NCI-H146 (cell line): Measurements from ENCODE around the gene RAP1A.
A peak's percentile ranks its signal among the peaks of the same experiment; 100 is the strongest.
"Not testable (repeated sequence)": the region's sequence is repeated elsewhere in the genome, so short reads cannot be mapped to it uniquely, and the experiment has no call there.

Experiments
- DNase-seq: peaks from one replicate; lab custom pipeline; 2025; lab: John Stamatoyannopoulos, UW

The RAP1A gene

DNA sequence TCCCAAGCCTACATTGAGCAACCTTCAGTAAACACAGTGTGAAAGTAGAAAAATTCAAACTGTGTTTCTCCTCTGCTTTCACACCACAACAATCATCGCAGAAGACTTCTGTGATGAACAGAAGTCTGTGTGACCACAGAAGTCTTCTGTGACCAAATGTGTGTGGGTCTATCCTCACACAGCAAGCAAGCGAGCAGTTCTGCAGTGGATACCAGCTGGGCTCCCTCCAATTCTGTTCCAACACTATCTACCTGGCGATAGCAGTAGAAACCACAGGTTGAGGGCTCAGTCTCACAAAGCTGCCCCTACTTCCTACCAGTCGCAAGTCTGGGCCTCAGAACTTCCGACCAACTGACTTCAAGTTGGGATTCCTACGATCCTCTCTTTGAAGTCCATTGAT is 21.0 kb upstream of the RAP1A start:
- no peak for DNase-seq

DNA sequence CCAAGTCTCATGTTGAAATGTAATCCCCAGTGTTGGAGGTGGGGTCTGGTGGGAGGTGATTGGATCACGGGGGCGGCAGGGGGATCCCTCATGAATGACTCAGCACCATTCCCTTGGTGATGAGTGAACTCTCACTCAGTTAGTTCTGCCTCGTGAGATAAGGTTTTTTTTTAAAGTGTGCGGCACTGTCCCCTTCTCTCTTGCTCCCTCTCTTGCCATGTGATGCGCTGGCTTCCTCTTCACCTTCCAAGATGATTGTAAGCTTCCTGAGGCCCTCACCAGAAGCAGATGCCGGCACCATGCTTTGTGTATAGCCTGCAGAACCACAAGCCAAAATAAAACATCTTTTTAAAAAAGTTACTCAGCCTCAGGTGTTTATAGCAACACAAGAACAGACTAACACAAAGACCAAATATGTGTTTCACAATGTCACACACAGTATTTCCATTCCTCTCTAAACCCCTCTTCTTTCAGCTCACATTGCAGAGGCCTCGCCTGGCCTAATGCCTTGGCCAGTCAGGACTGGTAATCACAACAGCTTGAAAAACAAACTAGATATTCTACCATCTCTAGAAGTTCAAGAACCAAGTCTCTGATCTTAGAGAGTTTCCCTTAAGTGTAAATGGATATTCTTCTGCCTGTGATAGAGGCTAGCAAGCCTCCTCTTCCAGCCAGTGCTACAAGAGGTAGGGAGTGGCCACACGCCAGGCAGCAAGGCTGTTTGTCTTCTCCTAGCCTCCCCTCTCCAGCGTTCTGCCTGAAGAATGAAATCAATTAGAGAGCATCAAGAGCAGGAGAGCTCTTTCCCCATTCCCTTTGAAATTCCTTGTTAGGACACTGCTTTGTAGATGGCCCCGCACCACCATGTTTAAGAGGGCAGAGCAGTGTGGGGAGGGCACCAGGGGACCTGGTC is 19.6 kb upstream of the RAP1A start:
- no peak for DNase-seq

DNA sequence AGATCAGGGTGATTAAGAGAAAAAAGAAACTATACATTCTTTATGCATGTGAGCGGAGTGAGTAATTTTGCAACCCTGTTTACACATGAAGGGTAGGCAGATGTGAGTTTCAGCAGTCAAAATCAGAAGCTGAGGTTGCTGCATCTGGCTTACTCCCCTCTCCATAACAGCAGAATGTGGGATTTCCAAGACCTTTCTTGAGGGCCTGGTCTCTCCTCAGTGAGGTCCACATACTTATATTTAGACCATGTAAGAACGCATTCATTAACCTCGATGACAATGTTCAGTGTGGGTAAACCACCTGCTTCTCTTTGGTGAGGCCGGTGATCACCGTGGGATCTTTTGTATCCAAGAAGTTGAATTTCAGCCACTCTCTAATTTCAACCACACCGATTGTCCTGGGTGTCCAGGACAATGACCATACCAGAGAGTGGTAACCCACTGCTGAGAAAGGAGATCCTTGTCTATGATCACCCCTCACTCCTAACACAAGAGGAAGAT is 18.7 kb upstream of the RAP1A start:
- no peak for DNase-seq

DNA sequence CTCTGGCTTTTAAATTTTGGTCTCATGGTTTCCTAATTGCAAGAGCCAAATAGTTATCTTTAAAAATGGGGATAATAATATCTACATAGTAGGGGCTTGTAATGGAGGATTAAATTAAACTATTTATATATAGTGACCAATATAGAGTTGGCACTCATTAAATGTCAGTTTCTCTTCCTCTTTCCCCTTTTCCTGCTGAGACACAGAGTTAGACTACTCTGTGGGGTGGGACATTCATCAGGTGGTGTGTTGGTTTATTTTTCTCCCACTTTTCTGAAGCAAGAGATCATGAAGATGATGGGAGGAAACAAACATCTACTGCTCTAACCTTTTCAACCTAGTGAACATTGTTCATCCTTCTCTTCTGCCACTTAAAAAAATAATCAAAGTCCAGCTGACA is 17.3 kb upstream of the RAP1A start:
- DNase-seq = no peak

DNA sequence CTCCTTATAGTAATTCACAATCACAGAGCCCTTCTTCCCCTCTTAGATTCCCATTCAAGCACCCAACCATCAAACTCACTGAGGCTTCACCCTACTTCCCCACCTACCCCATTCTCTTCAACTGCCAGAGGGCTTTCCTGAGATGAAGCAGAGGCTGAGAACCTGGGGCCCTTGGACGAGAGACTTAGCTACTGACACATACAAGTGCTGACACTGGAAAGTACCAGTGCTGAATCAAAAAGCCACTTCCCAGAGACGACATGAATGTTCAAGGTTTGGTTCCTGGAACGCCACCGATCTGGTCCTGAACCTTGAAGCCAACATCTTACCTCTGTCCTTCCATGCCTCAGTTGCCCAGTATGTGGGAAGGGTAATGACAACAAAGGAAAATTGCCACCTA is 16.6 kb upstream of the RAP1A start:
- no peak for DNase-seq

DNA sequence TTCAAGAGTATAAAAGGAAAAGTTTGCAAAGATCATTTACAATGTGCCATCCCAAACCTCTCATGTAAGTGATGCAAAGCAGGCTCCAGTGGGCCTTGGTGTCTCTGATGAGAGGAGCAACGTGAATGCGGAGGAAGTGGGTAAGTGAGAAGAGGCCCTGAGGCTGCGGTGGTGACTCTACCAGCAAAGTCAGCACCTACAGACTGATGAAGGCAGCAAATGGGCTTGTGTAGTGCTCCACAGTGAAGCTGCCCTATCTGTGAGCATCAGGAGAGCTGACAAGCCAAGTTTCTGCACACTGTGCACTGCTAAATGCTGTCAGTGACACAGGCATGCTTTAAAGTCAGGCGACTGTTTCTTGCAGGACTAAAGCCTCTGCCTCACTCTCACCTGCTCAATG is 15.6 kb upstream of the RAP1A start:
- no peak for DNase-seq

DNA sequence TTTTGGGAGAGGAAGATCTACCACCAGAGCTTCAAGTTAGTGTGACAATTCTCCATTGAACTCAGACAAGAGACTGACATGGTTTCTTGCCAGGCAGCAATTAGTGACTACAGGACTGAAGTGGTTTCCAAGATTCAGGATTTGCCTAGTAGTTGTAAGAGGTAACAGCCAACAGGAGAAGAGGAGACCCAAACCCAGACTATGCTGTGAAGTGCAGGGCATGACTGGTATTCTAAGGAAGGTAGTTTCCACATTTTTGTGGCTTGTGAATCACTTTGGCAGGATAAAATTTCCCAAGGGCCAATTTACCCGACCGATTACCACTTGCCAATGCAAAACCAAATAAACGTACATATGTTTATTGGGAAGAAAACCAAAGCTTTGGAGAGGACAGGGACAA is 14.7 kb upstream of the RAP1A start:
- DNase-seq = no peak

DNA sequence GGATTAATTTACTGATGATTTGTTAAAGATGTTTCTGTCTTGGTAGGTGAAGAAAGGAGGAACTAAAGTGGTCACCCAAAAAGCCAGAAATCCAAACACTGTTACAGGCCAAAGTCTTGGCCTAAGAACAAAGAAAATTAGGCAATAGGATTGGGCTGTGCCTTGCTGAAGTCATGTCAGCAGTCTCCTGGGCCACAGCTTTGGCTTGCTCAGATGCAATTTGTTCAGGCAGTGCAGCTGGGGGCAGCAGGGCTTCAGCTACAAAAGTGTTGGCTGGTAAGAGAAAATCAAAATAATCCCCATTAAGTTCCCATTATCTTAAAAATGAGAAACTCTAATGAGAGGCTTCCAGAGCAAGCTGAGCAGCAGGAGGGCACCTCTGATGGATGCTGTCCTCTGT is 14.0 kb upstream of the RAP1A start:
- DNase-seq = no peak

DNA sequence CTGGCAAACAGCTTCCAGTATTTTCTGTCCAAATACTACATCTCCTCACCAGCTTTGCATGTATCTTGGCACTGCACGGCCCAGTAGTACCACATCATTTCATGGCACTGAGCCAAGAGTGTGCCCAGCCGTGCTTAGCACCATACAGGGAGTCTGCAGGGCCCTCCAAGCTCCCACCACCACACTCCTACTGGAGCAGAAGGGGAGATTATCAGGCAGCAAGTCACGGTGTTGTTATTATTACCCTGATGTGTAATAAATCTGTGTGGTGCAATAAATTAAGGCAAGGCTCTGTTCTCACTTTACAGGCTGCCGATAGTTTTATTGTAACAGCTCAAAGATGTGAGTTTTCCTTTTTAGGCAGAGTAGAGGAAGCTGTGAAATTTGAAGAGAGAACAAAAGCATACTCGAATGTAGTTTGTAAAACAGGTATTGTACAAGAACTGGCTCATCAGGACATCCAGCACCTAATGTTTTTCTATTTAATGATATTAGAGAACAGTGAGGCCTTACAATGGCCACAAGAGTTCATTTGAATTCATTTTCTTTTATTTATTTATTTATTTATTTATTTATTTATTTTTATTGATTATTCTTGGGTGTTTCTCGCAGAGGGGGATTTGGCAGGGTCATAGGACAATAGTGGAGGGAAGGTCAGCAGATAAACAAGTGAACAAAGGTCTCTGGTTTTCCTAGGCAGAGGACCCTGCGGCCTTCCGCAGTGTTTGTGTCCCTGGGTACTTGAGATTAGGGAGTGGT is 13.0 kb upstream of the RAP1A start:
- DNase-seq = not testable (repeated sequence)

DNA sequence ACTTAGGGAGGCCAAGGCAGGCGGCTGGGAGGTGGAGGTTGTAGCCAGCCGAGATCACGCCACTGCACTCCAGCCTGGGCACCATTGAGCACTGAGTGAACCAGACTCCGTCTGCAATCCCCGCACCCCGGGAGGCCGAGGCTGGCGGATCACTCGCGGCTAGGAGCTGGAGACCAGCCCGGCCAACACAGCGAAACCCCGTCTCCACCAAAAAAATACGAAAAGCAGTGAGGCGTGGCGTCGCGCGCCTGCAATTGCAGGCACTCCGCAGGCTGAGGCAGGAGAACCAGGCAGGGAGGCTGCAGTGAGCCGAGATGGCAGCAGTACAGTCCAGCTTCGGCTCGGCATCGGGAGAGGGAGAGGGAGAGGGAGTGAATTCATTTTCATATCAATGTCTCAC is 11.1 kb upstream of the RAP1A start:
- DNase-seq = not testable (repeated sequence)

DNA sequence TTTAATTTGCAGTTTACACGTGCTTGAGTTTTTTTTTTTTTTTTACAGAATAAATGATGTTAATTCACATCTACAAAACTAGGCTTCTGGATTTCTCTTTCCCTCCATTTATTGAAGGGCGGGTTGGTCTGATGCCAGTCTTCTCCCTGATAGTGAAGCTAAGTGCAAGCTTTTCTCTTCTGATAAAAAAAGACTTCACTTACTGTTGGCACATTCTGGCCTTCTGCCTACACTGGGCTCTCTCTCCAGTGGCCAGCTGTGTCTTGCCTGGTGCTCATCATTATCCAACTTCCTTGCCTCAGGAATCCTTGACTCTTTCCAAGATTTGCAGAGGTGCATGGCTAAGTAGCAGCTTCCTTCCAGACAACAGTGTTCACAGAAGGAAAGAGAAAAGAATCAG is 7.6 kb upstream of the RAP1A start:
- DNase-seq = no peak

DNA sequence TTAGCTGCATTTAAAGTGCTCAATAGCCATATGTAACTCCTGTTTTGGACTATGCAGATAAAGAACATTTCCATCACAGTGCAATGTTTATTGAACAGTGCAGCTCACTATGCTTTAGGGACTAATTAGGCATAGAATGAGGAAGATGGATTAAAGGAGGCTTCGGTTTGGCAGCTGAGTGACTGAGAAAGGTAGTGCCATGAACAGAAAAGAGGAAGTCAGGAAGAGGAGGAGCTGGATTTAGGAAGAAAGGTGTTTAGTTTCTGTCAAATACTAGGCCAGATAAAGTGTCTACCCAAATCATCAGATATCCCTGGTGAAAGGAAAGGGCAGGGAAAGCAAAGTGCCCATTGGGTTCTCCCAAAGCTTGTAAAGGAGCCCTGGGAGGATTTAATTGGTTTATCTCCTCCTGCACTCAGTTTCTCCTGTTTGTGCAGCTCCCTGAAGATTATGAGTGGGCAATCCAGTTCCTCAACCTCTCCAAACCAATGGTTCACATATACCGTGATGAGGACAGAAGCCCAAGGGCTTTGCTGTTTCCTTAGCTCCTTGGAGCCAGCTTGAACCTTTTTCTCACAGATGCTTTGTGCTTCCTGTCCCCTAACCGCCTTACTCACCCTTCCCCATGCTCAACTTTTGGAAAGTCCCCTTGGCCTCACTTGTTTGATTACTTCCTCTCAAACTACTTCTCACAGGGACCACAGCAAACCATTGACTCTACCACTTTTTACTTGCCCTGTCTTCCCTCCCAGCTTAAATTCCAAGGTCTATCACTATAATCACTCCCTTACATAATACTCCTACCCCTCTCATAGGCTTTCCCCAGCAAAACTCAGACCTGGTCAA is 3.5 kb upstream of the RAP1A start:
- no peak for DNase-seq

DNA sequence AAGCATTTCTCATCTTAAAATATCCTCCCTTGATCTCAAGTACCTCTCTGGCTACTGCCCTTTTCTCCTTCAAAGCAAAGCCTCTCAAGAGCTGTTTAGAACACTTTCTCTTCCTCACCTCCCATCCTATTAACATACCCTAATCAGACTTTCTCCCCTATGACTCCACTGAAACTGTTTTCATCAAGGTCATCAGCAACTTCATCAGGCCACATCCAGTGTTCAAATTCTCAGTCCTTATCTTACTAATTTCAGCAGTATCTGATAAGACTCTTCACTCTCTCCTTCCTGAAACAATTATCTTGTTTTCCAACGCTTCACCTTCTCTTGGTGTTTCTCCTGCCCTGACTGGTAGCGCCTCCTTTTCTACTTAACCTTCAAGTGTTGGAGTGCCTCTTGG is 1.5 kb upstream of the RAP1A start:
- no peak for DNase-seq

DNA sequence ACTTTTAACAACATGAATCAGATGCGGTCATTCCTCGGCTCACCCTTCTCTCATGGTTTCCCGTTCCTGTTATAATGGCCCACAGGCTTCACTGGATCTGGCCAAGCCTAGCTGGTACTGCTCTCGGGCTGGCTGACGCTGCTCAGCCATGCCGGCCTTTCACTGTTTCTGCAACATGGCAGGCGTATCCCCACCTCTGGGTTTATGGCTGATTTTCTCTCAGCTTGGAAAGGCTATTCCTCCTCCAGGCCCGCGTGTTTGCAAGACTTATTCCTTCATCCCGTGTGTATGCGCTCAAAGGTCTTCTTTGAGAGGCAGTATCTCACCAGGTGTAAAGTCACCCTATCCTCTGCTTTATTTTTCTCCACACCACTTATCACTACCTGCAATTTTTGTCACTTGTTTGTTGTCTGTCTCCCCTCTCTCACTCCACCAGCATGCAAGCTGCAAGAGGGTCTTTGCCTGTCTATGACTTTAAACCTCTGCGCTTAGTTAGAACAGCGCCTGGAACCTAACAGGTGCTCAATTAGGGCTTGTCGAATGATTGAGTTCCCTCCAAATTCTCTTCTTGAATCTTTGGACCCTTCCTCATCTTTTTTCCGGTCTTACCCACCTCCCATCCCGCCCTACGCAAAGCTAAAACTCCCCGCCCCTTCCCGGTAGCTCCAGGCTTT is 491 bp upstream of the RAP1A start:
- peak; percentile 36 for DNase-seq

DNA sequence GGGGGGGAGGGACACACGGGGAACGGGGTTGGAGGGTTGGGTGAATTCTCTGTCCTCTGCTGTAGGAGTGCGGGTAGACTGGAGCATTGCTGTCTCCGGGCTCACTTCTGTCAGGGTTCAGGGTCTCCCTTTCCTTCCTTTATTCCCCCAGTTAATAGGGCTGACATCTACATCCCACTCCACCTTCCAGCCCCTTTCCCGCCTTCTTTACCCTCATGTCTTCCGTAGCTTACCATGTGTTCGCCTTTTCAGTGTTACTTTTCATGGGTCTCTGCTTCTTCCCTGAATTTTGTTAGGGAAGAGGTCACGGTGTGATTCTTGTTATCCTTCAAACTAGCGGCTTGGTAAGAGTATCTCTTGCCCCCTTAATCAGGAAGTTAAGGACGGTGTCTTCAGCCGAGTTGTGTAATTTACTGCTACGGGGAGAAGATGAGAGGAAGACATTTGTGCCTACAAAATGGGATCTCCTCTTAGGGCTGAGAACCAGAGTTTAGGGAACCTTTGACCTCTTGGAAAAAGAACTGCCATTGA is 917 bp downstream of the RAP1A start:
- peak; percentile 46 for DNase-seq

DNA sequence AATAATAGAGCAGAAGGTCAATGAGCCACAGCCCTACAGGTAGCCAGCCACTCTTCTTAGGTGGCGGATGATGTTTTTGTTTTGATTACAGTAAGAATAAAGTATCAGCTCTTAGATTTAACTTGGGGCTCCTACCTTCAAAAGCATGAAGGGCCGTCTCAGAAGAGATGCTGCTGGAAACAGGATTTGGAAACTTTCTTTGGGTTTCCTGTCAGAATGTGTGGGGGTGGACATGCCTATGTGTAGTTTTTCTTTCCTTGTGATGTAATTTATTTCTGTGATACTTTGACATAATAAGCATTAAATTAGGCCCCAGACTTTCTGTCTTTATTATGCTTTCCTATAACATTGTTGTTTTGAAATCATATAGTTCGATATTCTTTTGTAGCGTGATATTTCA is 1.5 kb downstream of the RAP1A start:
- DNase-seq = no peak

DNA sequence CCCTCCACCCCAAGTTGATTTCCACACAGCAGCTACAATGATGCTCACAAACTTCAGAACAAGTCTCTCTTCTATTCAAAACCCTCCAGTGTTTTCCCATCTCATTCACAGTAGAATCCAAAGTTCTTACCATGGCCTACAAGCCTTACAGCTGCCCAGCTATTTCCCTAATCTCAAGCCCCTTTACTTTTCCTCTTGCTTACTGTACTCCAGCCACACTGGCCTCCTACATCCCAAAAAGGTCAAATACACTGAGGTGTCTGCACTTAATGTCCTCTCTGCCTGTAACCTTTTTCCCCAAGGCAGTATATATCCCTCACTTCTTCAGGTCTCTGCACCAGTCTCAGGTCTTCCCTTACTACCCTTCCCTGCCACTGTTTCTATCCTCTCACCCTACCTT is 2.6 kb downstream of the RAP1A start:
- no peak for DNase-seq

DNA sequence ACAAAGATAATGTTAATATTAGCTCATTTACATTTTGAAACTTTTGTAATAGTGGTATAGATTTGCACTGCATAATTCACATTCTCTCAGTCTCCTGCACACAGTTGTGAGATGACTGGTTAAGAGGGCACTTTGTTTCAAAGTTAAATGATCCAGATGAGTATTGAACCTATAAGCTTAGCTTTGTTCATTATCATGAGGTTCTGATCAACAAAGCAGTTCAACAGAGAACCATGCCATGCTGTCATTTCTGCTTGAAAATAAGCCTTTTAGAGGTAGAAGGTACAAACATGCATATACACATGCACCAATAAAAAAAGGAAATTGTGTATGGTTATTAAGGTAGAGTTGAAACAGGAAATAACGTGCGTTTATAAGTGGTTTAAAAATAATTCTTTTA is 4.8 kb downstream of the RAP1A start:
- DNase-seq = no peak

DNA sequence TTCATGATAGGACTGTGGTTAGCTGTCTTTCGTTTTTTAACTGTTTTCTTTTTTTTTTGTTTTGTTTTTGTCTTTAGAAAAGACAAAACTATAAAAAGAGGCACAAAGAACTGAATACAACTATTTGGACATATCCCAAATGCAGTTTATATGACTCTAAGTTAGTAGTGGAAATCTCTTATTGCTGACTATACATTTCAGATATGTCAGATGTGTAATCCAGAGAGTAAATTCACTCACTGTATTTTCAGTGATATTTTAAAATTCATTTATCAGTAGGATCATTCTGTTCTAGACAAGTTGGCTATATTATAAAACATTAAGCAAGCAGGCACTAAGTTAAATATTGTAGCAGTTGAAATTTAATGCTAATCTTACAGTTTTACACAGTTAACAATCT is 5.7 kb downstream of the RAP1A start:
- DNase-seq = no peak

DNA sequence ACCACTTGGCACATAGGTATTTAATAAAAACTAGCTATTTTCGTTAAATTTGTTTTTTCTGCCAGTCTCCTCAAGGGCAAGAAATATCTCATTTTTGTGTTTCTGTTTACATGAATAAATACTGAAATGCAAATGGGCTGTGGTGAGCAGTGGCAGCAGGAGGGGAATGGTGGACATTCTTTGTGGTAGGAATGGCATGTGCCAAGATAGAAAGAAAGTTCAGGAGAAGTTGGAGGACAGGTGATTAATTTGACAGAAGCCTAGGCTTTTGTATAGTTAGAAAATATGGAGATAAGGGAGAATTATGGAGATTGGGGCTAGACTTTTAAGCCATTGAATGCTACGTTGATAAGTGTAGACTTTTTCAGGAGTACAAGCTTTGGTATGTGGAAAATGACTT is 8.6 kb downstream of the RAP1A start:
- no peak for DNase-seq

DNA sequence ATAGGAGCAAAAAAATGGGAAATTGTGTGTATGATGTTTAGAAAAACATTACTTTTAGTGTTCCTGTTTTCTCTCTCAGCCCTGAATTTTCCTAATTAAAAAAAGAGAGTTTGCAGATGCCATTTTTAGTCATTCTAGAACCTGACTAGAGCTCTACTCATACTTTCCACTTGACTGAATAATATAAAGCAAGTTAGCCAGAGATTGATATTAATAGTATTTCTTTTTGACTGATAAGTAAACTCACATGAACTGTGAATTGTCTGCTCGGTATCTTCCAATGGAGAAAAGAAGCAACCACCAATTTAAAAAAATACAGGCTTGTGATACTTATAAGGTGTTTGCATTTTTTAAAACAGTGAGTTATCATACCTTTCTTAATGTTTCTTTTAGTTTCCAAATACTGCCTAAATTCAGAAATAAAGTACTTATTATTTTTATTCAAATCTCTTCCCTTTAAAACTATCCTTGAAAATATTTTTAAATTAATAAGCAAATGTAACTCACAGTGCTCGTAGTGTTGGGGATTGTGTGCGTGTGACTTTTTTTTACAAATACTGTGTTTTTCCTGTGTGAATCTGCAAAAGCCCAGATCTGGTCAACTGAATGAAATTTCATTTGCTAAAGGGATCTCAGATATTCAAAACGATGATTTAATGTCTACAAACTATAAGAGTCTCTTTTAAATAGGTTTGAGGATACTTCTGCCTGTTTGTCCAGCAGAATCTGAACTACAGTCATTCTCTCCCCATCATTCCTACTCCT is 9.8 kb downstream of the RAP1A start:
- DNase-seq = no peak
